NCI-H345 treated with DMSO at 0.1 percent for 48 hours (cell line): ENCODE data around the gene TM4SF1.
"Not testable (repeated sequence)": the region's sequence is repeated elsewhere in the genome, so short reads cannot be mapped to it uniquely, and the experiment has no call there.

Experiments
- DNase-seq: peaks from one replicate; lab custom pipeline; 2025; ENCODE audit not compliant: unreplicated experiment; lab: John Stamatoyannopoulos, UW

The TM4SF1 gene

DNA sequence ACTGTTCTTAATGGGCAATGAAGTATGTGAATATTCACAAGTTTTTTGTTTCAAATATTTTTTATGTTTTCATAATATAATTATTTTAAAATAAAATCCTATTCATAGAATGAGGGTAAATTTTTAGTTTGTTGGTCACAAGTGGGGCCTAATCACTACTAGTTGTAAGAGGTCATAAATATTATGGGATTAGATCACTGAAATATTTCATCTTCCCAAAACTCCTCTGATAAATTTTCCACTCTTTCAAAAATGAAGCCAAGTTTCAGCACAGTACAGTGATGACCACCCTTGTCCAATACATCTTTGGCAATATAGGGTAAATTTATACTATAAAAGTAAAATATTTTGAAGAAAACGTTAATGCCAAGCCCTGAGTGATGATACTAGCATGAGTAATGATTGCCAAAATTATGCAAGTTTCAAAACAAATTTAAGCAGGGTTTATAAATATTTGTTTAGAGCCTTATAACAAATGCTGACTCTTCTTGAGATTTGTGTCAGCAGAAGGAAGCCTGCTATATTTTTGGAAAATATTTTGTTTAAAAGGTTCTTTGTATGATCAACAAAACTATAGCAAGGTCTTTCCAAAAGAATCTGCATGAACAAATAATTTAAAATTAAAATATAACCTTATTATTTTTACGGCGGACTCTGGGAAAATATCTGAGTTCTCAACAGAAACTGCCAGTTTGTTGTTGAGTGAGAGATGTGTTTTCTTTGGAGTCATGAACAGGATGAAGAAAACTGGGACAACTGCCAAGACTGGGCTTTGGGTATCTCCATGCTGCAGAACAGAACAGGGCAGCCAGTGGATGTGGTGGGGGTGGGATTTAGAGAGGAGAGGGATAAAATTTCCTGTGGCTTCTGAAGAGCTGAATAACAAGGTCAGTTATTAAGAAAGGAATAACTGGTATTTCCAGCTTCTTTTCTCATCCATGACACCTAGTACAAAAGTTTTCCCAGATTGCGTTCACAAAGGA lies 17.9 kb upstream of the TM4SF1 start:
- no peak for DNase-seq

DNA sequence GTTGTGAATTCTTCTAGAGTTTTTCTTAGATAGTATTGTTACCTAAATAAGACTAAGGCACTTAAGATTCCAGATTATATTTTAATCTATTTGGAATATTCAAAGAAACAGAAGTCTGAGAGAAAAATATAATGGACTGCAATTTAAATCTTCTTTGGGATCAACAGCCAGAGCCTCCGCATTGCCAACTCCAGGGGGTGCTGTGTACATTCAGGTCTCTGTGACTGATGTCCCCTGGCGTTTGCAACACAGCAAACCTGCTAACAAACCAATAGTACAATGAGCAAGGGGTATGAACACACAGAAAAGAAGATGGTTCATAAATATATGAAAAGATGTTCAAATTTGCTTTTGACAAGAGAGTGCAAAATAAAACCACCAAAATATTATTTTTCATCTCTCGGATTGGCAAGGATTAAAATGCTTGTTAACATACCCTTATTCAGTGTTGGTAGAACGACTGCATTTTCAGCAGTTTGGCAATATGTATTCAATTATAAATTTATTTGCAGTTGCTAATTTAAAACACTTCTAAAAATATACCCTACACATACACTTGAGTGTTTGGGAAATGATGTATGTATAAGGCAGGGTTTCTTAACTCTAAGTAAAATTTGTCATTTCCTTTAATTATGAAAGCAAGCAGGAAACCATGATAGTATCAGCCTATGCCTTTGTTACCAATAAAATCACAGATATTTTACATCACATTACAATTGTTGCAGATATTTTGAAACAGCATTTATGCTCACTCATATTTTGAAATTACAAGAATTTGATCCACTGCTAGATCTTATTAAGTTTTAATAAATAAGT lies 16.1 kb upstream of the TM4SF1 start:
- DNase-seq = peak; percentile 27

DNA sequence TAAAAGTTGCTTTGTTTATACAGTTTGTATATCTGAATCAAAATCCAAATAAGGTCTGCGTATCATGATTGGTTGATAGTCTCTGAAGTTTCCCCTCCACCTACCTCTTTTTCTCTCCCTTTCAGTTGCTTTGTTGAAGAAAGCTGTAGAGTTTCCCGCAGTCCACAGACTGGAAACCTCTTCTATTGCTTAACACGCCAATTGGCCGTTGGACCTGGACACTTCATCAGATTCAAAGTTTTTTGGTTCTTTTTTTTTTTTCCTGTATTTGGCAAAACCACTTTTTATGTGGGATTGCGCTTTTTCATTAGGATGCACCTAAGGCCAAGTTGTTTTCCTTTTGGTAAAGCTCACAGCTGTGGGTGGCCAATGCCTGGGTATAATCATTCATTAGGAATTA lies 14.5 kb upstream of the TM4SF1 start:
- DNase-seq = no peak

DNA sequence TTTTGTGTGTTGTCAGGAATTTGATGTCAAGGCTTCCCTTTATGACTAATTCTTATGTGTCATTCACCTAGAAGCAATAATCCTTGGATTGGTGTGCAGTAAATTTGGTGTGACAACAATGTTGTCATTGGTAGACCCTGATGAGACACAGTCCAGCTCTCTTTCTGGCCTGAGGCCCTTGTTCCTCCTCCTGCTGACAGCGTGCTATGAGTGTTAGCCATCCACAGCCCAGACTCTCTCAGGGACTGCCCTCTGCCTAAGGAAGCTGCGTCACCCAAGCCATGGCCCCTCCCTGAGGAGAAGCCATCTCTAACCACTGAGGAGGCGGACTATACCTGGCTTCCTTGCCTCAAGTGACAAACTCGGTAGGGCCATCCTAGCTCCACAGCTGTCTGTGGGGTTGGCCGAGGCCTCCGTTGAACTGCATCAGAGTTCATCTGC lies 13.3 kb upstream of the TM4SF1 start:
- DNase-seq = no peak

DNA sequence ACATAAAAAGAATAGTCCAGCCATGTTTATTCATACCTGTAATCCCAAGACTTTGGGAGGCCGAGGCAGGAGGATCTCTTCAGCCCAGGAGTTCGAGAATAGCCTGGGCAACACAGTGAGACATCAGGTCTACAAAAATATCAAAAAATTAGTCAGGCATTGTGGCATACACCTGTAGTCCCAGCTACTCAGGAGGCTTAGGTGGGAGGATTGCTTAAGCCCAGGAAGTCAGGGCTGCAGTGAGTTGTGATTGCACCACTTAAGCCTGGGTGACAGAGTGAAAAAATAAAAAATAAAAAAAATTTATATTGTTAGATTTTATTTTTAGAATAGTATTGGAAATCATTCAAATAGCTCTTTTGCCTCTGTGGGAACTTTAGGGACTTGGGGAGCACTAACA lies 12.8 kb upstream of the TM4SF1 start:
- DNase-seq = no peak

DNA sequence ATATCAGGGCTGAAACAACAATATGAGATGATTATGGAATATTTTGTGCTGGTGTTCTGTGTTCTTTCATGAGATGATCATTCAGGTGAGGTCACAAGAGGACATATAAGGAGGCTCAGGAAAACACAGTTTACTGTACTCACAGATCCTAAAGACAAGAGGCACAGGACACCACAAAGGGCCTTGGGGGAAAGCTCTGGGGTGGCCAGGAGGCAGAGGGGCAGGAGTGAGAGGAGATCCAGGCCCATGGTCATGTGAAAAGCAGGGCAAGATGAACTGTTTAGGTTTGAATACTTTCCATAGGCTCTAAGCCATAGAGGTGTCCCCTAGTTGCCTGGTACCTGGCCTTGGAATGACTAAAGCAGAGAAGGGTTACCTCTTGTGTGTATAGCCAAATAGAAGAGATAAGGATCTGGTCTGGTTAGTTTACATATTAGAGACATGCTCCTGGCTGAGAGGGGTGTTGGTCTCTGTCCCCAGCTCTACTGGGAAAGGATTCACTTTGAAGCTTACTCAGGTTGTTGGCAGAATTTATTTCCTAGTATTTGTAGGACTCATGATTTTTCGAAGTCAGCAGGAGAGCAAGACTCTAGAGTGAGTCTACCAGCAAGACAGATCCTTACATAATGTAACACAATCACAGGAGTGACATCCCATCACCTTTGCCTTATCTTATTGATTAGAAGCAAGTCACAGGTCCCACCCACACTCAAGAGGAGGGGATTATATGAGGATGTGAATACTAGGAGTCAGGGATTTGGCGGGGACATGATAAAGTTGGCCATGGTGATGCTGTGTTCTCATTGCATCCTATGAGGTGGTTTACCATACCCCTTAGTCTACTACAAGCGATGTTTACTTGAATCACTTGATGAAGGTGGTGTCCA lies 11.3 kb upstream of the TM4SF1 start:
- no peak for DNase-seq

DNA sequence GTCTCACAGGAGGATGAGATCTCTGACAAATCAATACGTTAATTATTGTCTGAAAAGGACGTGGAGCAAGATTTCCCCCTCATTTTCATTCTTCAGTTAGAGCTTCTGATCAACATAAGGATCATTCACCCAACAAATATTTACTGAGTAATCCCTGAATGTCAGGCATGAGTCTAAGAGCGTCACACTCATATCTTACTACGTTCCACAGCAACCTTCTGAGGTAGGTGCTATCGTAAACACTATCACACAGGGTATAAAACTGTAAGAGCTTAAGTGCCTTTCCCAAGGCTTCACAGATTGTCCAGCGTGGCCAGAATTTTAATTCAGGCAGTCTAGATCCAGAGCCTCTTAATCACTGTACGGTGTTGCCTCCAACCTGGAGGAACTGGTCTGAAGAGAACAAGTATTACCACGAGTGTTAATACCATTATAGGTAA lies 10.6 kb upstream of the TM4SF1 start:
- DNase-seq = no peak

DNA sequence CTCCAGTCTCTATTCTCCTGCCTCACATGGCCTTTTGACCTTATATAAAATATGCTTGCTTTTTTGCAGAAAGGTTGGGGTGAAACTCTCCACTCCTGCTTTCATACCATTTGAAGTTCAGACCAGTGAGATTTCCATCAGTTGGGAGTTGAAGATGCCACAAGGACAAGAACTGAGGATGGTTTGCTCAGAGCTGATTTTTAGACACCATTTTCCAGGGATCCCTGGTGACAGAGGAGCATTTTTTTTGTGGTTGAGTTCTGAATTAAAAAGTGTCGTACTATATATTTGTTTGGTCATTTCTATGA lies 8.8 kb upstream of the TM4SF1 start:
- no peak for DNase-seq

DNA sequence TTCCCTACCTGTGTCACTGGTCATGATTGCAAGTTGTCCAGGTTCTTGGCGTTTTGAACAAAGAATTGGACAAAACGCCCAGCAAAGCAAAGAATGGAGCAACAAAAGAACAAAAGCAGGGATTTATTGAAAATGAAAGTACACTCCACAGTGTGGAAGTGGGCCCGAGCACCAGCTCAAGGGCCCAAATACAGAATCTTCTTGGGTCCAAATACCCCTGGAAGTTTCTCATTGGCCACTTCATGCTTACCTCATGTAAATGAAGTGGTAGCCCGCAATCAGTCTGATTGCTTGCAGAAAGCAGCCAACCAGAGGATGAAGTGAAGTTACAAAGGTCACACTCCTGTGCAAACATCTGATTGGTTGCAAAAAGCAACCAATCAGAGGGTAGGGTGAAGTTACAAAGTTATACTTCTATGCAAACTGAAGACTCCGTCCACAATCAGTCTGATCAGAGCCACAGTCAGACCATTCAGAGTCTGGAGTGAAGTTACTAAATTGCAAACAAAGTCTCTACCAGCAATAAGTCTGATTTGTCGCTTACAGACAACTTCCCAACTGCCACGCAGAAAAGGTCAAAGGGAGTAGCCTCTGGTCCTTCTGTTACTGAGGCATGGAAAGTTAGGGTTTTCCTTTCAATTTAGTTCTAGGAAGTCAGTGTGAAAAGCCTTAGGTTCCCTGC lies 8.3 kb upstream of the TM4SF1 start:
- DNase-seq = no peak

DNA sequence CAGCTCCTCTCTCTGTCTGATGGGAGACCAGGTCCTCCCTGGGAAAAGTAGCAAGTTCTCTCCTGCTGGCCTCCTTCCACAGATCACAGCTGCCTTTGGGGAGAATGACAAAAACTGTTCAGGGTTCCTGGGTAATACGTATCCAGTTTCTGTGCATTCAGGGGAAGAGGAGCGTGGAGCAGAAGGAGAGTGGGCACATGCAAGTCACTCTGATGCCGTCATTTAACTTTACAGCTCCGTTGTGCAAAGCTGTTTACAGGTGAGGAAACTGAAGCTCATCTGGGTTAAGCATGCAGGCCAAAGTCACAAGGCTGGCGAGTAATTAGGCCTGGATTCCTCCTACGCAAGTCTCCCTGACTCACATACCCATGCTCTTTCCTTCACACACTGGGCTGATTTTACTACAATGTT lies 7.5 kb upstream of the TM4SF1 start:
- DNase-seq = no peak

DNA sequence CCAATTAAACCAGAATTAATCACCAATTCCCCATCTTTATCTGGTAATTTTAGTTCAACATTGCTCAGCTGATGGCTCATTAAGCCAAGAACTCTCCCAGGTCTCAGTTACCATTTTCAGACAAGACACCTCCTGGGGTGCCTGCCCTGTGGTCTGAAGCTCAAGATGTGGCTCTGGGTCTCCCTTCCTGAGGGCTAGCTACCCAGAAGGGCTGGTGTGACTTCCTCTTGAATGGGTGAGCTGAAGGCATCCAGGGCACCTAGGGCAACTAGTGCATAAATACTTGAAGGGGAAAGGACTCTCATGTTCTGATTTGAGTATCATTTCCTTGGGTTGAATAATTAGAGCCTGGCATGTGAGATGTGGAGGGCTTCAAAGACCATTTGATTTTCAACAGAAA lies 6.7 kb upstream of the TM4SF1 start:
- DNase-seq = no peak

DNA sequence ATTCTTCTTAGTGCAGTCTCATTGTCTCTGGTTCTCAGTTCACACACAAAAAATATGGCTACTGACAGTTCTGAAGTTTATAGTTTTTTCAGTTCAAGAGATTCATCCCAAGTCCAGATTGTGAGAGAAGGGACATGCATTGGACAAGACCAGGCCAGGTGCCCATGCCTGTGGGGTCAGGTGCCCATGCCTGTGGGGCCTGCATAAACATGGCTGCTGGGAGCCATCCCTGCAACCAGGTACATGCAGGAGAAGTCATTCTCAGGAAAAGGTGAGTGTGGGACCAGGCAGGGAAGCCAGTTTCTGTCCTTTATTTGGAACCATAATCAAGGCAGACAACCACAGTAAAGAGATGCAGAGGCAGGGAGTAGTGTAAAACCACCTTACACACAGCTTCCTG lies 6.3 kb upstream of the TM4SF1 start:
- DNase-seq = no peak

DNA sequence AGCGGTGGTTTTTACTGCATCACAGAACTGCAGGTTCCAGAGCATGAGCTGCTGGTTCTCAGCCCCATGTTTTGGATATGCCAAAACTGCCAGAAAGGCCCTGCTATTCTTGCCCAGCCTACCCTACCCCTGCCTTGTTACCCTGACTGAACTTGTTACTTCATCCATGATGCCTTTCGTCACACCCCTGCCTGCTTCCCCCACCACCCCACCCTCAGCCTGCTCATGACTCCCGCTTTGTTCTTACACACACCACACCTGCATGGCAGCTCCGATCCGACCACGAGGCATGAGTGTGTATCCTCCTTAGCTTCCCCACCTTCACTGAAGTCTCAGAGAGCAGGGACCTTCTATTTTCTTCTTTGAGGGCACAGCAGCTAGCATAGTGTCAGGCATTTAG lies 5.1 kb upstream of the TM4SF1 start:
- DNase-seq = no peak

DNA sequence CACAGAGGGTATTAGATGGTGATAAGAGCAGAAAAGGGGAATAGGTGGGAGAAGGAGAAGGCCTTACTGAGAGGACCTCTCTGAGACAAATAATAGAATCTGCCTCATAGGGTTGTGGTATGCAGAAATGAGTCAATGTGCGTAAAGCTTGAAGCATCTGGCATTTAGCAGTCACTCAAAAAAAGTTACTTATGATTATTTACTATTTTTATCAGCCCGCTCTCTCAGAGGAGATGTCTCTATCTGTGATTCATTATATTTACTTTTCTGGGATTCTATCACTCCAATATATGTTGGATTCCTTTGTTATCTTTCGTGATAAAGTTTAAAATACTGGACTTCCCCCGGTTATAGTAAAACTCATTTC lies 4.6 kb upstream of the TM4SF1 start:
- DNase-seq = no peak

DNA sequence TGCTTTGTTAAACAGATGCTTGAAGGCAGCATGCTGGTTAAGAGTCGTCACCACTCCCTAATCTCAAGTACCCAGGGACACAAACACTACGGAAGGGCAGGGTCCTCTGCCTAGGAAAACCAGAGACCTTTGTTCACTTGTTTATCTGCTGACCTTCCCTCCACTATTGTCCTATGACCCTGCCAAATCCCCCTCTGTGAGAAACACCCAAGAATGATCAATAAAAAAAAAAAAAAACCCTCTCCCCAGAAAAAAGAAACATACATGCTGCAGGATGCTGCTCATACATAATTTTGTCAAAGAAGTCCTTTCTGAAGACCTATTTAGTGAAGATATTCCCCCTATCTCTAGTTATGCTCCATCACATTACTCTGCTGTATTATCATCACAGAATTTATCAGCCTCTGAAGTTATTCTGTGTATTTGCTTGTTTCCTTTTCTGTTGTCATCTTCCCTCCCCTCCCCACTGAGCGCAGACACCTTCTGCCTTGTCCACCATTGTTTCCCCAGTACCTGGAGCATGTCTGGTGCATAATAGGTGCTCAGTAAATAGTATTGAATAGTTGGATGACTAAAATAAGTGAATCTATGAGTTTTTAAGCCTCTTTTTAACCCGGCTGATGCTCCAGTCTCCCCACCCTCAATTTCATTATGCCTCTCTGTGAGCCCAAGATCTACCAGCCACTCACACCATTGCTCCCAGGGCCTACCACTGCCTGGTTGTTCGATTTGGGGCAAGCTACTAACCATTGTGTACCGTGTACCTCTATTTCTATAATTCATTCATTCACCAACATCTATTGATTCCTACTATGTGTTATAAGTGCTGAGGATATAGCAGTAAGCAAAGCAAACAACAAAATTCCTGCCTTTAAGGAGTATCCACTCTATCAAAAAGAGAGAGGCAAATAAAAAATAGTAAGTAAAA lies 4.0 kb upstream of the TM4SF1 start:
- DNase-seq = no peak

DNA sequence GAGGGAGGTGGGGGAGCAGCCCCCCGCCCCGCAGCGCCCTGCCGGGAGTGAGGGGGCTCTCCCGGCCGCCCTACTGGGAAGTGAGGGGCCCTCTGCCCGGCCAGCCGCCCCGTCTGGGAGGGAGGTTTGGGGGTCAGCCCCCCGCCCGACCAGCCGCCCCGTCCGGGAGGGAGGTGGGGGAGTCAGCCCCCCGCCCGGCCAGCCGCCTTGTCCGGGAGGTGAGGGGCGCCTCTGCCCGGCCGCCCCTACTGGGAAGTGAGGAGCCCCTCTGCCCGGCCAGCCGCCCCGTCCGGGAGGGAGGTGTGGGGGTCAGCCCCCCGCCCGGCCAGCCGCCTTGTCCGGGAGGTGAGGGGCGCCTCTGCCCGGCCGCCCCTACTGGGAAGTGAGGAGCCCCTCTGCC lies 2.8 kb upstream of the TM4SF1 start:
- not testable (repeated sequence) for DNase-seq

DNA sequence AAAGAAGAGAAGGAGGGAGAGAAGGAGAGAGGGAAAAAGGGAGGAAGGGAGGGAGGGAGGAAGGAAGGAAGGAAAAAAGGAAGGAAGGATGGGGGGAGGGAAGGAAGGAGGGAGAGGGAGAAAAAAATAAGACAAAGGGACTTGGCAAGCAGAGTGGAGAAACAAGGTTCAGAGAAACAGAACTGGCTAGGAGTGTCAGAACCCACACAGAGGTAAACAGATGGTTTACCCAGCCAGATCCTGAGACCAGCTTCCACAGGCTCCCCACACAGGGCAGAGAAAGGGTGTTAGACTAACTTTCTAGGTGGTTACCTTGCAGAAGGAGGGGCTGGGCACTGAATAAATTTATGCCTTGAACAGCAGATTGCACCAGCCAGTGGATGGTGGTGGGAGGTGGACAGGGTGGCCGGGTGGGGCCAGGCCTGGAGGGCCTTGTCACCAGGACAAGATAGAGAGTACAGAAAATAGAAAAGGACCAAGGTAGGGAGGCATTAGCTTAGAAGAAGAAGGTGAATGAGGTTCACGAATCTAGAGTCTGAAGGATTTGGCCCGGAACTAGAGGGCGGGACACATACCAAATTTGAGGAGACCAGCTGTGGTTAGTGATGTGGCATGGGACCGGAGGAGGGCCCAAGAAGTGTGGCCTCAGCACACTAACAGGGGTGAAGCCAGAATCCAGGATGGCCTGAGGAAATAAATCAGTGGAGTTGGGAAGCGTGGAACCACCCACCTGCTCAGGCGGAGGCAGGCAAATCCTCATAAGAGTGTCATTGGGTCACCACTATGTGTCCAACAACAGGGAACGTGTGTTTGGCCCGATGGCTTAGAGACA lies 1.2 kb upstream of the TM4SF1 start:
- DNase-seq = no peak

DNA sequence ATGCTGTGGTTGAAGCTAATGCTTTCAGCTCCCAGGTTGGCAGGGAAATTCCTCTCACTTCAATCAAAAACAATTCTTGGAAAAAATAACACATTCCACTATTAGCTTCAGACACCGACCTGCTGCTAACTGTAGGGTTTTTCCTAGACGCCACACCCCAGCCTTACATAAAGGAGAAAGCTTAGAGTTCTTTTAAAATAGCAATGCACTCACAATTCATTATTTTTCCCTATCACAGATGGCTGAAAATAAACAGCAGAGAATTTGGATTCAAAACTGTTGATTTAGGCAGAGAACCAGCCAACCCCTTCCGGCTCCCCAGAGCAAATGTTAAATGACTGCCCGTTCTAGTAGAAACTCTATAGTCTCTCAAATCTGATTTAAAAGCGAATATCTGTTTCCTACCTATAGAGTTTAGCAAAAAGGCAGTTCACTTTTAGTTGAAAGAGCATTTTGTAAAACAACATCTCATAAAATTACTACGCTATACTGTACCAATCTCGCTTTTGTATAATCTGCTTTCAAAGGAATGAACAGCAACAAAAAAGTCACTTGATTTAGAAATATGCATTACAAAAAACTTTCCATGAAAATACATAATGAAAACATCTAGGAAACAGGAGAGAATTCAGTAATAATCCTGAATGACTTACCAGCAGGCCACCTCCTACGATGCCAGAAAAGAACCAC lies 586 bp downstream of the TM4SF1 start:
- DNase-seq = no peak
